ENCODE data around the gene SCMH1.
"Not testable (repeated sequence)": the region's sequence is repeated elsewhere in the genome, so short reads cannot be mapped to it uniquely, and the experiment has no call there.

Gene SCMH1

GRCh38 chr1:41215623-41216022, 26.5 kb downstream of the SCMH1 start:
- TF ChIP-seq POLR2A (IDR thresholded peaks at IDR 0.05; ENCODE audit: low read depth, low read length) = no peak
- DNase-seq (ENCODE audit: insufficient read length, low spot score) (no peak), FAIRE-seq (no peak)

GRCh38 chr1:41213341-41213740, 28.8 kb downstream of the SCMH1 start:
- DNase-seq (ENCODE audit: insufficient read length, low spot score) = no peak

GRCh38 chr1:41211608-41212007, 30.5 kb downstream of the SCMH1 start:
- not testable (repeated sequence) for FAIRE-seq; DNase-seq (ENCODE audit: insufficient read length, low spot score)

More at GRCh38 chr1:41213341-41213740, 28.8 kb downstream of the SCMH1 start:
- no peak for TF ChIP-seq POLR2A (IDR thresholded peaks at IDR 0.05; ENCODE audit: low read depth, low read length)
- peak; percentile 45 for FAIRE-seq

DNA sequence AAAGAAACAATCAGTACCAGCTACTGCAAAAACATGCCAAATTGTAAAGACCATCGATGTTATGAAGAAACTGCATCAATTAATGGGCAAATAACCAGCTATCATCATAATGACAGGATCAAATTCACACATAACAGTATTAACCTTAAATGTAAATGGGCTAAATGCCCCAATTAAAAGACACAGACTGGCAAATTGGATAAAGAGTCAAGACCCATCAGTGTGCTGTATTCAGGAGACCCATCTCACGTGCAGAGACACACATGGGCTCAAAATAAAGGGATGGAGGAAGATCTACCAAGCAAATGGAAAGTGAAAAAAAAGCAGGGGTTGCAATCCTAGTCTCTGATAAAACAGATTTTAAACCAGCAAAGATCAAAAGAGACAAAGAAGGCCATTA, 35.1 kb downstream of the SCMH1 start:
- not testable (repeated sequence) for DNase-seq (ENCODE audit: insufficient read length, low spot score); FAIRE-seq

DNA sequence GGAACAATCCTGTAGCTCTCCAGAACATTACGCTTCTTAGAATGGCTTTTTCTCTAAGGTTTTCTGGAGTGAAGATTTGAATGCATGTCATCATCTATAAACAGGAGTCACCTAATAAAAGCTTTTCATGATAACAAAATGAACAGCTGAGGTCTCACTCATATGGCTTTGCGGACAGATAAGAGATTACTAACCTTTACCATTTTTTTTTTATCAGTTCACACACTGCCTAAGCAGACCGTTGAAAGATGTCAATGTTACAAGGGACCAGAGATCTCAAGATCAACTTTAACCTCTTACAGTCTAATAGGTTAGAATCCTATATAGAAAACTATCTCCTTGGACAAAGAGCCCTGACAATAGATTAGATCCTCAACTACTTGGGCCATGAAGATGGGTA, 41.4 kb downstream of the SCMH1 start:
- no peak for TF ChIP-seq POLR2A (IDR thresholded peaks at IDR 0.05; ENCODE audit: low read depth, low read length)
- FAIRE-seq = no peak
- DNase-seq (ENCODE audit: insufficient read length, low spot score) = no peak

GRCh38 chr1:41199375-41199774, 42.7 kb downstream of the SCMH1 start:
- peak; percentile 52 for FAIRE-seq
- no peak for DNase-seq (ENCODE audit: insufficient read length, low spot score)
- TF ChIP-seq POLR2A (IDR thresholded peaks at IDR 0.05; ENCODE audit: low read depth, low read length) = no peak

DNA sequence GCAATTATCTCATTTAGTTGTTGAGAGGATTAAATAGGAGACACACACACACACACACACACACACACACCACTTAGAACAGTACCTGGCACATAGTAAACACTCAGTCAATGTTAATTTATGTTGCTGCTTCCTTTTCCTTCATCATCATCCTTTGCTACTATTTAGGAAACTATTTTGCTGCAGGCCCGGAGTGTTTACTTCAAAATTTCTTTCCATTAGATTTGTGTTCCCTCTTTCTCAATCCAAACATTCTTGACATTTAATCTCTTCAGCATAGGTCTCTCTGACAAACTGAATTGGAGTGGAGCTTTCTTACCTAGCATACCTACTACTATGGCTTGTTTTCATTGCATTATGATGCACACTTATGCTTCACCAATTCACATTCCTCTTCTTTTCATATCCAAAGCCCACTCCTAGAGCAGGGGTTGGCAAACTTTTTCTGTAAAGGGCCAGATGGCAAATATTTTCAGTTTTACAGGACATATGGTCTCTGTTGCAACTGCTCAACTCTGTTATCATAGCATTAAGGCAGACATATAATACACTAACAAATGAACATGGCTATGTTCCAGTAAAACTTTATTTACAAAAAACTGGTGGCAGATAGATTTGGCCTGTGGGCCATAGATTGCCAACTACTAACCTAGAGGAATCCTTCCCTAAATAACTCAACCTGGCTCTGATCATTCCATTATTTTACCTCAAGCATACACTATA, 49.5 kb downstream of the SCMH1 start:
- DNase-seq (ENCODE audit: insufficient read length, low spot score) (no peak), FAIRE-seq (peak; percentile 73)
- TF ChIP-seq POLR2A (IDR thresholded peaks at IDR 0.05; ENCODE audit: low read depth, low read length) = no peak

DNA sequence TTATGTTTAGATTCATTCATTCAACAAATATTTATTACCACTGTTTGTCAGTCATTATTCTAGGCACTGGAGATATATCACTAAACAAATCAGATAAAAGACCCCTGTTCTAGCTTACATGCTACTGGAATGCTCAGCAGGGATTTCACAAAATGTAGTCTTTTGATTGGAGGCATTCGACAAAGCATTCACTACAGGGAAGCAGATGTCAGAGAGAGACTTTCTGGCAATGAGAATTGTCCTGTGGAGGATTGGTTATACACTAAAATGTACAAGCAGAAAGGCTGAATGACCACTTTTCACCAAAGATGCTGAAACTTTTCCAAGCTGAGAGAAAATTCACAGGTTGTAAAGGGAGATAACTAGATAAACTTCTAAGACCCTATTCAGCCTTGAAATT, 57.7 kb downstream of the SCMH1 start:
- DNase-seq (ENCODE audit: insufficient read length, low spot score) = no peak
- no peak for FAIRE-seq

GRCh38 chr1:41178230-41178629, 63.9 kb downstream of the SCMH1 start:
- FAIRE-seq; DNase-seq (ENCODE audit: insufficient read length, low spot score): not testable (repeated sequence)

More for the DNA sequence above, 57.7 kb downstream of the SCMH1 start:
- TF ChIP-seq POLR2A (IDR thresholded peaks at IDR 0.05; ENCODE audit: low read depth, low read length) = no peak

DNA sequence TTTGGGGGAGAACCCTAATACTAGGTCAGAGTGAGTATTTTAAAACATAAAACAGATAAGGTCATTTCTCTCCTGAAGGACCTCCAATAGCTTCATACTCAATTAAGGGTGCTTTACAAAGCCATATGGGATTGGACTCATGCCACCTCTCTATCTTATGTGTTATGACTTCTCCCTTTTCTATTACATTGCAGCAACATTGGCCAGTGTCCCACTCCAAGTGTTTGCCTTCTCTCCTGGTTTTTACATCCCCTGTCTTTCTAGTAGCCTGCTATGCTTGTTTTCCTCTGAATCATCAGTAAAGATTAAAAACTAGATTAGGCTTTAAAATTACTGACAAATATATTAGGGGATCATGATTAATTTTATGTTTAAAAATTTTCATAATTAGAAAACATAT, 66.6 kb downstream of the SCMH1 start:
- DNase-seq (ENCODE audit: insufficient read length, low spot score) = no peak
- FAIRE-seq = no peak
- no peak for TF ChIP-seq POLR2A (IDR thresholded peaks at IDR 0.05; ENCODE audit: low read depth, low read length)

GRCh38 chr1:41174170-41174569, 67.9 kb downstream of the SCMH1 start:
- FAIRE-seq (peak; percentile 30), DNase-seq (ENCODE audit: insufficient read length, low spot score) (peak; percentile 10)
- no peak for TF ChIP-seq POLR2A (IDR thresholded peaks at IDR 0.05; ENCODE audit: low read depth, low read length)

GRCh38 chr1:41173651-41174050, 68.5 kb downstream of the SCMH1 start:
- TF ChIP-seq POLR2A (IDR thresholded peaks at IDR 0.05; ENCODE audit: low read depth, low read length) = no peak
- FAIRE-seq = no peak
- DNase-seq (ENCODE audit: insufficient read length, low spot score) = no peak

DNA sequence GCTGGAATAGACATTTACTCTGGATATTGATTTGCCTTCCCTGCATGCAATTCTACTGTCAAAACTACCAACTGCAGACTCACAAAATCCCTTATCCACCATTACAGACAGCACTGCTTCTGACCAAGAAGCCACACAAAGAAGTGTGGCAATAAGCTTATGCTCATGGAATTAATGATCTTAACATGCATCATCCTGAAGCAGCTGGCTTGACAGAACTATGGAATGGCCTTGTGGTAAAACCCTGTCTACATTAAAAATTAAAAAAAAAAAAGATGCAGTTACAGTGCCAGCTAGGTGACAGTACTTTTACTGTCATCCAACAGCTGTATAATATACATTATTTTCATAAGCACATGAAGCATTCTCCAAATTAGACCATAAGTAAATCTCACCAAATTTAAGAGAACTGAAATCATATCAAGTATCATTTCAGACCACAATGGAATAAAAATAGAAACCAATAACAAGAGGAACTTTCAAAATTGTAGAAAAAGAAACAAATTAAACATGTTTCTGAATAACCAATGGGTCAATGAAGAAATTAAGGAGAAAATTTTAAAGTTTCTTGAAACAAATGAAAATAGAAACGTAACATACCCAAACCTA, 70.7 kb downstream of the SCMH1 start:
- FAIRE-seq = no peak
- TF ChIP-seq POLR2A (IDR thresholded peaks at IDR 0.05; ENCODE audit: low read depth, low read length) = no peak
- DNase-seq (ENCODE audit: insufficient read length, low spot score) = no peak

GRCh38 chr1:41169799-41170180, 72.3 kb downstream of the SCMH1 start:
- FAIRE-seq (no peak), DNase-seq (ENCODE audit: insufficient read length, low spot score) (no peak)
- TF ChIP-seq POLR2A (IDR thresholded peaks at IDR 0.05; ENCODE audit: low read depth, low read length) = no peak

DNA sequence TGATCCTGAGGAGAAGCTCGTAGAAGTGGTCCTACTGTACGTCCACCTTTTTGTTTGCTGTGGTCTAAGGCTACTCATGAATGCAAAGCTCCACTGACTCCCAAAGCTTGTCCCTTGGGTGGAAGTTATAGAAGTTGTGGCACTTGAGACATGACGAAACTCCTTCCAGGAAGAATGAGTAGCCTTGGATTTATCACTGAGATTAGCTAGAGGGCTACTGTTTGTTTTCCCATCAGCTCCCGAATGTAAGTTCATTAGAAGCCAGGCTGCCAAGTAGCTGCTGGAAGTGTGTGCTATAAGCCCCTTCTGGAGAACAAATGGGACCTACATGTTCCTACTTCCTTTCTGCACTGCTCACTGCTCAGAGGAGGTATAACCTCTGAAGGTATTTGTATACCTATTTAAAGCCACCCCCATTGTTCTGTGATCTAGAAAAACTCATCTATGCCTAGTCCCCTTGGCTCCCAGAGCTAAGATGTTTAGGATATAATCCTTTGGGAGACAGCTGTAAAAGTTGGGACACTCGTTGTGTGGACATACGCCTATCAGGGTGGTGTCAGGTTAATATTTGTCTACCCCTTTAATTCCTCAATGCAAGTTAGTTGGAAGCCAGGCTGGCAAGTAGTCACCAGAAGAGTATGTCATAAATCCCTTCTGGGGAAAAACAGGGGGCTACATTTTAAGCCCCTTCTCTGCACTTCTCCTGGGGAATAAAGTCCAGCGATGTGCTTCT, 72.9 kb downstream of the SCMH1 start:
- peak; percentile 64 for FAIRE-seq
- no peak for TF ChIP-seq POLR2A (IDR thresholded peaks at IDR 0.05; ENCODE audit: low read depth, low read length)
- DNase-seq (ENCODE audit: insufficient read length, low spot score) = no peak

All from H54 (cell line).